BJ (cell line): ENCODE data around the gene SNAPC5. TPM values are rescaled to one million over a fixed set of nuclear protein-coding genes. Genes with fewer than 3 reads are reported as not detected.

Source experiments
- CTCF ChIA-PET: fragments of 350-600 bp; formaldehyde crosslinking; extraction: SDS; loops from one replicate; lab custom pipeline; 2021; ENCODE audit warnings: antibody characterized with exemption, inconsistent platforms; lab: Yijun Ruan, JAX
- POLR2A ChIA-PET: fragments of 300-600 bp; sonication (Branson Sonifier 250); formaldehyde crosslinking; extraction: SDS; loops from one replicate; lab custom pipeline; 2021; ENCODE audit warnings: antibody characterized with exemption; lab: Charles Lee
- DNase-seq: peaks from one replicate; pipeline ENCODE4 v3.0.0-alpha.2; 2011; ENCODE audit warnings: low read depth
- H3K27me3 ChIP-seq: 2 replicates; pipeline ENCODE4 v1.6.0; 2011; ENCODE audit warnings: low read length; ENCODE audit not compliant: control insufficient read depth, insufficient read depth
- H3K36me3 ChIP-seq: 2 replicates; pipeline ENCODE4 v1.5.1; 2011; ENCODE audit warnings: low read length; ENCODE audit not compliant: control insufficient read depth, insufficient read depth
- H3K4me3 ChIP-seq: 2 replicates; pipeline ENCODE4 v1.5.1; 2011; ENCODE audit warnings: low read depth, mild to moderate bottlenecking, control low read depth, low read length
- polyA plus RNA-seq: library from polyadenylated mRNA; depleted of rRNA; stranded (reverse); fragments of >200 nt; gene quantifications from 2 replicates; pipeline ENCODE4 v1.2.3, GENCODE V29; 2011
- TF ChIP-seq, protein P1 (sequence below): IDR thresholded peaks from 2 replicates; pipeline ENCODE4 v1.5.1; 2011; ENCODE audit warnings: low read depth, mild to moderate bottlenecking, control low read depth, inconsistent platforms, low read length, moderate library complexity; ENCODE audit not compliant: insufficient read depth

SNAPC5 gene
- polyA plus RNA-seq, 1 experiment, result 22.7 TPM

DNA sequence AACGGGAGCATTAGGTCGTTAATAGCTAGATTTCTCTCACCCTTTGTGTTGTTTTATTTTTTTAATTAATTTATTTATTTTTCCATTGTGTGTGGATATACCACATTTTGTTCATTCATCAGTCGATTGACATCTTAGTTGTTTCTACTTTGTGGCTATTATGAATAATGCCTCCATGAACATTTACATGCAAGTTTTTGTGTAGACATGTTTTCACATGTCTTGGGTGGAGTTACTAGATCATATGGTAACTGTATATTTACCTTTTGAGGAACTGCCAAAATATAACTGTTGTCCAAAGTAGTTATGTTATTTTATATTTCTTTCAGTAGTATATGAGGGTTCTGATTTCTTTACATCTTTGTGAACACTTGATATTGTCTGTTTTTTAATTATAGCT, 26.4 kb upstream of the SNAPC5 start:
- no peak overlapping the region for H3K4me3 ChIP-seq
- ChIA-PET CTCF (interaction anchor here (1.1 kb wide), 1 partner anchor 43 kb away, joined by 3 read pairs; no protein-coding TSS in a partner anchor), POLR2A (no interaction called here)
- no peaks in the 10 kb centered on the region for H3K27me3 ChIP-seq
- no peaks in the 10 kb centered on the region for H3K36me3 ChIP-seq
- TF ChIP-seq, protein P1, sequence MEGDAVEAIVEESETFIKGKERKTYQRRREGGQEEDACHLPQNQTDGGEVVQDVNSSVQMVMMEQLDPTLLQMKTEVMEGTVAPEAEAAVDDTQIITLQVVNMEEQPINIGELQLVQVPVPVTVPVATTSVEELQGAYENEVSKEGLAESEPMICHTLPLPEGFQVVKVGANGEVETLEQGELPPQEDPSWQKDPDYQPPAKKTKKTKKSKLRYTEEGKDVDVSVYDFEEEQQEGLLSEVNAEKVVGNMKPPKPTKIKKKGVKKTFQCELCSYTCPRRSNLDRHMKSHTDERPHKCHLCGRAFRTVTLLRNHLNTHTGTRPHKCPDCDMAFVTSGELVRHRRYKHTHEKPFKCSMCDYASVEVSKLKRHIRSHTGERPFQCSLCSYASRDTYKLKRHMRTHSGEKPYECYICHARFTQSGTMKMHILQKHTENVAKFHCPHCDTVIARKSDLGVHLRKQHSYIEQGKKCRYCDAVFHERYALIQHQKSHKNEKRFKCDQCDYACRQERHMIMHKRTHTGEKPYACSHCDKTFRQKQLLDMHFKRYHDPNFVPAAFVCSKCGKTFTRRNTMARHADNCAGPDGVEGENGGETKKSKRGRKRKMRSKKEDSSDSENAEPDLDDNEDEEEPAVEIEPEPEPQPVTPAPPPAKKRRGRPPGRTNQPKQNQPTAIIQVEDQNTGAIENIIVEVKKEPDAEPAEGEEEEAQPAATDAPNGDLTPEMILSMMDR, result no peak
- DNase-seq, result no peak

DNA sequence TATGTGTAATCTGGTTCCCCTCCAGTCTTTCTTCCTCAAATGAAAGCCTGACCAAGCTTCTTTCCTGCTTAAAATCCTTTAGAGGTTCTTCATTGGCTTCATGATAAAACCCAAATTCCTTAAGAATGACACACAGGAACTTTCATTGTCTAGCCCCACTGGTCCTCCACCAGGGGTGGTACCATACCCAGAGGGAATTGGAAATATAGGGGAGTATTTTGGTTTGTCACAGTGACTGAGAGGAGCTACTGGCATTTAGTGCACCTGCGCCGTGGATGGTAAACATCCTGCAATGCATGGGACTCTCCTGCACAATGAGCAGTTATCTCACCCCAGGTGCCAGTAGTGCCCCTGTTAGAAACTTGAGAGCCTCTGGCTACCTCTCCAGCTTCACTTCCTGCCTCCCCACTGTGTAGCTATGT, 18.4 kb upstream of the SNAPC5 start:
- H3K27me3 ChIP-seq, result no peaks in the 10 kb centered on the region
- CTCF ChIA-PET, result interaction anchor here (1.5 kb wide), 1 partner anchor 14 kb away, joined by 3 read pairs; no protein-coding TSS in a partner anchor
- H3K4me3 ChIP-seq, result no peak overlapping the region
- peaks cover 2% of the 10 kb centered on the region; the same call in 1 of the 2 replicates for H3K36me3 ChIP-seq
- POLR2A ChIA-PET, result no interaction called here
- TF ChIP-seq, protein P1, result no peak
- no peak for DNase-seq

DNA sequence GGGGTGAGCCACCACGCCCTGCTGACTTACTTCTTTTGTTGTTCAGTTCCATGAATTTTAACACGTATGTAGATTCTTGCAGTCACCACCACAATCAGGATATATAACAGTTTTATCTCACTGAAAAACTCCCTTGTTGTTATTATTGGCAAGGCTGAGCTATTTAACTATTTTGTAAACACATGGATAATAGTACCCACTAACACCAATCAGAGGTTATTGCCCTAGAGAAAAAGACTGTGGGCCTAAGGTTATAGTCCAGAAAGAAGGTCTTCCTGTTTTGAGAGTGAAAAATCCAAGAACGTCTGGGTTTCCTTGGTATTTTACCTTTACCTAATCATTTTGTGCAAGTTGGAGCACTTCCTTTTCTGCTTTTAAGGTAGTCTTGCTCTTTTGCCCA, 17.0 kb upstream of the SNAPC5 start:
- DNase-seq, result no peak
- TF ChIP-seq, protein P1, result no peak
- ChIA-PET CTCF (interaction anchor here (0.6 to 1.5 kb wide), 3 partner anchors 16 to 337 kb away, joined by 3 read pairs; no protein-coding TSS in a partner anchor), POLR2A (no interaction called here)
- Histone ChIP-seq H3K27me3 (no peaks in the 10 kb centered on the region), H3K36me3 (peaks cover 2% of the 10 kb centered on the region; the same call in 1 of the 2 replicates), H3K4me3 (no peak overlapping the region)

DNA sequence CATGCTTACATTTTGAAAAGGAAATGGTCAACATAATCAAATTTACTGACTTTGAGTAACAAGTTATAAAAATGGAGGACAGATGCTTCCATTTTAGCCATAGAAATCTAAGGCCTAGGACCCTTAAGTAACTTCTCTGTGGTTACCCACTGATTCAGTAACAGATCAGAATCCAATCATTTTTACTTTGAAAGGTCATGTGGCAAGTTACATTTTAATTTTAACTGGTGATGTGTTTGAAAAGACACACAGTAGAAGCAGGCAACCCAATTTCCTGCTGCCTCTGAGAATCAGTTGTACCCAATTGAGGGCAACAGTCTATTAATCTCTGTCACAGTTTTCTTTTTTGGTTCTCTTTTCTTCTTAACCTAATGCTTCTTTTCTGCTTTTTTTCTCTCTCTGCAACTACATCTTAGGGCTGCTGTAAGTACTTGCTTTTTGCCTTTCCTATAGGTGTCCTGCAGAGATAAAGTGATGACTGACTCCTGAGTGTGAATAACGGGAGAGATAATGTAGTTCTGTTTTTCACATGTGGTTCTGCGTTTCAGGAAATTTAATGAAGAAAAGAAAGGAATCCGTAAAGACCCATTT, 10.8 kb upstream of the SNAPC5 start:
- CTCF ChIA-PET, result interaction anchor here (2.4 kb wide), 1 partner anchor 11 kb away, joined by 13 read pairs; the partner anchor contains the start of gene SNAPC5
- no peaks in the 10 kb centered on the region for H3K27me3 ChIP-seq
- no peak for DNase-seq
- H3K4me3 ChIP-seq, result no peak overlapping the region
- no peaks in the 10 kb centered on the region for H3K36me3 ChIP-seq
- TF ChIP-seq, protein P1, result no peak
- POLR2A ChIA-PET, result no interaction called here

DNA sequence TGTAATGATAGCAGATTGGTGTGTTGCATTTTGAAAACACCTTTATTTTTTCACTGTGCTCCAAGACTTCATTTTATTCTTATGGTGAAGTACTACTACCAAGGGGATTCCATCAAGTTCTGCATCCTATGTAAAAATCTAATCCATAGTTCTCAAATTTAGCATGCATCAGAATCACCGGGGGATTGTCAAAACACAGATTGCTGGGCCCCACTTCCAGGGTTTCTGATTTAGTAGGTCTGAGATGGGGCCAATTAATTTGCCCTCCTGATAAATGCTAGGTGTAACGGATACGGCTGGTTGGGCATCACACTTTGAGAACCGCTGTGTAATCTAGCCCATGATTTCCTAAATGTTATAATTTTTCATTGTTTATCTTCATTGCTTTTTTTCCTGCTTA, 8.3 kb upstream of the SNAPC5 start:
- Histone ChIP-seq H3K27me3 (no peaks in the 10 kb centered on the region), H3K36me3 (peaks cover 4% of the 10 kb centered on the region), H3K4me3 (peak overlapping the region; percentile 84)
- DNase-seq, result no peak
- TF ChIP-seq, protein P1, result no peak
- POLR2A ChIA-PET, result no interaction called here
- CTCF ChIA-PET, result interaction anchor here (0.5 to 2.4 kb wide), 3 partner anchors 8 to 30 kb away, joined by 4 to 13 read pairs (median 5); partner anchors contain the start of gene SNAPC5
